IPS DF 19.7 (cell line): Measurements from ENCODE around the gene TMEM150A.
"Not testable (repeated sequence)": the region's sequence is repeated elsewhere in the genome, so short reads cannot be mapped to it uniquely, and the experiment has no call there.

ENCODE experiments used
- DNase-seq: peaks from one replicate; pipeline ENCODE4 v3.0.0-alpha.2; 2013; ENCODE audit warnings: low read depth, low spot score

Gene TMEM150A

GRCh38 chr2:85575739-85576138, 26.8 kb downstream of the TMEM150A start:
- DNase-seq, result no peak

- no peak for DNase-seq
These were observed 36.2 kb downstream of the TMEM150A start for GRCh38 chr2:85566265-85566664.

- DNase-seq, result no peak
These were observed 38.3 kb downstream of the TMEM150A start for GRCh38 chr2:85564144-85564563.

- DNase-seq, result peak; percentile 86
These were observed 41.0 kb downstream of the TMEM150A start, which contains the start of gene GGCX for GRCh38 chr2:85561280-85562212. Gene GGCX, minus strand, starts transcription at chr2:85561493. Its CDS starts 65 bp downstream, at chr2:85561428.

- no peak for DNase-seq
These were observed 41.7 kb downstream of the TMEM150A start for GRCh38 chr2:85560812-85561279.

- DNase-seq, result not testable (repeated sequence)
These were observed 42.1 kb downstream of the TMEM150A start for GRCh38 chr2:85560403-85560726.

DNA sequence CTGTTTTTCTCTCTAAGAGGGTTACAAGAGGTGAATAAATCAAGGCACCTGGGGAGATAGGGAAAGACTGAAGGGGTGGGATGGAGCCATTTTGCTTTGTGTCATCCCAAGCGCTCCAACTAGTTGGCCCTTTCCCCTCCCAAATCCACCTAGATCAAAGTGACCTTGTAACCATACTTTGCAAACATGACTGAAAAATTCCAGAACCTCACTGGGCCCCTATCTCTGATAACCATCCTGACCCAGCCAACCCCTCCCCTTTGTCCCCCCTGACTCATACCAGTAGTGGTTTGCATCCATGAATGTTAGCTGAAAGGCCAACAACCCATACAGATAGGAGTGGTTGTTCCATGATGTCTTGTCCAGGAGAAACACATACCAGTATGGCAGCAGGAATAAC, 44.3 kb downstream of the TMEM150A start:
- no peak for DNase-seq

DNA sequence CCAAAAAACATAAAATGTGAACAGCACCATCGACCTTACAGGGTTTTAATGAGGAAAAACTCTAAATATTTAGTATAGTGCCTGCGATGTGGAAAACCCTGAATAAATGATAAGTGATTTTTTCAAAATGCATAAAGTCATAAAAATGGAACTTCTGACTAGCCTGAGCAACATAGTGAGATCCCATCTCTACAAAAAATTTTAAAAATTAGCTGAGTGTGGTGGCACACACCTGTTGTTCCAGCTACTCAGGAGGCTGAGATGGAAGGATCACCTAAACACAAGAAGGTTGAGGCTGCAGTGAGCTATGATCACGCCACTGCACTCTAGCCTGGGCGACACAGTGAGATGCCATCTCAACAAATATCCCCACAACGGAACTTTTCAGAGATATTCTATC, 45.4 kb downstream of the TMEM150A start:
- no peak for DNase-seq

- DNase-seq, result no peak
These were observed 47.4 kb downstream of the TMEM150A start for GRCh38 chr2:85554980-85555612.

- DNase-seq, result no peak
These were observed 49.3 kb downstream of the TMEM150A start for GRCh38 chr2:85553184-85553583.

- DNase-seq, result no peak
These were observed 50.5 kb downstream of the TMEM150A start for GRCh38 chr2:85551698-85552678.

DNA sequence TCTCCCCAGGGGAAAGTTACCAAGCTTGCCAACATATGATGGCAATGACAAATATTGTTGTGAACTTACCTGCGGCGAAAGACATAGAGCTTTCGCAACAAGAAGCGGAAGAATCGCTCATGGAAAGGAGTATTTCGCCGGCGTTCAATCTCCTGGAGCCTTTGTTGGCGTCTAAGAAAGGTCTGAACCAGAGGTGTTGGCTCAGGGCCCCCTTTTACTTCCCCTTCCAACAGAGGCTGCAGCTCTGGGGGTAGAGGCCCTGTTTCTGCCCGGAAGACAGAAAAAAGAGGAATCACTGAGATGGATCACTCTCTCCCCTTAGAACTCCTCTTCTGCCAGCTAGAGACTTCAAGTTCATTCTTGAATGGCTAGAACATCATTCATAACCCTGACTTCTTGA, 52.0 kb downstream of the TMEM150A start:
- no peak for DNase-seq

DNA sequence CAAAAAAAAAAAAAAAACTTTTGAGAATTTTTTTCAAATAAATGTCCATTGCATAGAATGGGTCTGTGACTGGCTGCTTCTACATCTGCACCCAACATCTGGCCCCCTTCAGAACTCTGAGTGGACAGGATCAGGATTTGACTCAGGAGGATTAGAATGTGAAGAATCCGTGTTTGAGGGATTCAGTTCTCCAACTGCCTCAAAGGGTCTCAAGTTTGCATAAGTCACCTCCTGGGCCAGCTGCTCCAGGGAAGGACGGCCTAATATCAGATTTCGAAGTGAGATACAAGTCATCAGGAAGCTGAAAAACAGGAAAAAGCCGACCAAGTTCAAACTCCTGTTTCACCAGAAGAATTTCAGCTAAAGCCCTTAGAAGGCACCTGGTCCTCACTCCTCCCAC, 52.7 kb downstream of the TMEM150A start:
- no peak for DNase-seq

- DNase-seq, result no peak
These were observed 53.4 kb downstream of the TMEM150A start for GRCh38 chr2:85549095-85549494.

GRCh38 chr2:85548608-85548900, 53.9 kb downstream of the TMEM150A start:
- no peak for DNase-seq
